ENCODE data around the gene MLC1. TPM values are rescaled to one million over a fixed set of nuclear protein-coding genes. Genes with fewer than 3 reads are reported as not detected.

The MLC1 gene
- total RNA-seq, 4 donors from 2014 or later = not detected

DNA sequence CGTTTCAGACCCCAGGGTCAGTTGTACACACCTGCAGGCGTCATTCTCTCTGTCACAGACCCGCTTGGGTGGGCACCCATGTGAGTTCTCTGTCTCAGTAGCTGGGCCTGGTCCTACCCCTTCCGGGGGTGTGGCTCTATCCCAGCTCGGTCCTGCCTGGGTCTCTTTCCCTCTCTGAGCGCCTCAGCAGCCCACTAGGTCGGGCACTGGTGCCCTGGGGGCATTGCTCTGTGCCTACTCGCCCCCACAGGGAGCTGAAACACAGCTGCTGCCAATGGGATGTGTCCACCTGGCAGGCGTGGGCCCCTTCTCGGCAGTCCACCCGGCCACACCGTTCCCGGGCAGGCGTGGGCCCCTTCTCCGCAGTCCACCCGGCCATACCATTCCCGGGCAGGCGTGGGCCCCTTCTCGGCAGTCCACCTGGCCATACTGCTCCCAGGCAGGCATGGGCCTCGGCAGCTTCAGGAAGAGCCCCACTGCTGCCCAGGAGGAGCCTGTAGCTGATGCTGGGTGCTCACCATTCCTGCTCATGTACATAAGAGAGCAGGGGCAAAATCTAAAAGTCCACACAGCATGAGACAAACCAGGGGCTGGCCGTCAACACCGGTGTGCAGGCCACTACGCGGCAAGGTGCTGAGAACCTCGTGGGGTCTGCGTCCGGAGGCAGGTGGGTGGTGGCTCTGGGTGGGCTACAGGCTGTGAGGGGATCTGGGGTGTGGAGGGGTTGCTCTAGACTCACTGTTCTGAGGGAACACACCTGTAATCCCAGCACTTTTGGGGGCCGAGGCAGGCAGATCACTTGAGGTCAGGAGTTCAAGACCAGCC lies 12.3 kb downstream of the MLC1 start:
- TF ChIP-seq POLR2A (IDR thresholded peaks at IDR 0.05) = no peak
- TF ChIP-seq, protein P1, sequence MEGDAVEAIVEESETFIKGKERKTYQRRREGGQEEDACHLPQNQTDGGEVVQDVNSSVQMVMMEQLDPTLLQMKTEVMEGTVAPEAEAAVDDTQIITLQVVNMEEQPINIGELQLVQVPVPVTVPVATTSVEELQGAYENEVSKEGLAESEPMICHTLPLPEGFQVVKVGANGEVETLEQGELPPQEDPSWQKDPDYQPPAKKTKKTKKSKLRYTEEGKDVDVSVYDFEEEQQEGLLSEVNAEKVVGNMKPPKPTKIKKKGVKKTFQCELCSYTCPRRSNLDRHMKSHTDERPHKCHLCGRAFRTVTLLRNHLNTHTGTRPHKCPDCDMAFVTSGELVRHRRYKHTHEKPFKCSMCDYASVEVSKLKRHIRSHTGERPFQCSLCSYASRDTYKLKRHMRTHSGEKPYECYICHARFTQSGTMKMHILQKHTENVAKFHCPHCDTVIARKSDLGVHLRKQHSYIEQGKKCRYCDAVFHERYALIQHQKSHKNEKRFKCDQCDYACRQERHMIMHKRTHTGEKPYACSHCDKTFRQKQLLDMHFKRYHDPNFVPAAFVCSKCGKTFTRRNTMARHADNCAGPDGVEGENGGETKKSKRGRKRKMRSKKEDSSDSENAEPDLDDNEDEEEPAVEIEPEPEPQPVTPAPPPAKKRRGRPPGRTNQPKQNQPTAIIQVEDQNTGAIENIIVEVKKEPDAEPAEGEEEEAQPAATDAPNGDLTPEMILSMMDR (IDR thresholded peaks at IDR 0.05) = no peak
- no peaks in the 10 kb centered on the region for H3K4me1 ChIP-seq

DNA sequence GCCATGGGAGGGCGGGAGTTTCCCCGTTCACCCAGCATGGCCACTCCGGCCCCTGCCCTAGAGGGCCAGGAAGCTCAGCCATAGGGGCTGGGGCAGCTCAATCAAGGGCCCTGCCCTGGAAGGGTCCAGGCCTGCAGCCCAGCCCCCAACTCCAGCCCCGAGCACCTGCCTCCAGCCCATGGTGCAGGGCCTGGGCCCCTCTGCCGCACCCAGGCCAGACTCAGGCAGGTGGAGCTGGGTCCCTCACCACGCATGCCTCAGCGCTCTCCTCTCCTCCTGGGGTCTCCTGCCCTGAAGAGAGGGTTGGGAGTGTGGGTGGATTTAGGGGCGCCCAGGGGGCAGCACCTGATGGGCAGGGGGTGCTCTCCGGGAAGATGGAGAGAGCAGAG lies 13.1 kb downstream of the MLC1 start:
- H3K27ac ChIP-seq = no peak overlapping the region
- H3K27me3 ChIP-seq = no peaks in the 10 kb centered on the region
- TF ChIP-seq, protein P1 (IDR thresholded peaks at IDR 0.05) = no peak
- H3K4me1 ChIP-seq = no peaks in the 10 kb centered on the region
- H3K9me3 ChIP-seq = no peaks in the 10 kb centered on the region
- DNase-seq = no peak
- no peak overlapping the region for H3K4me3 ChIP-seq
- no peaks in the 10 kb centered on the region for H3K36me3 ChIP-seq

More for the DNA sequence above, 12.3 kb downstream of the MLC1 start:
- Histone ChIP-seq H3K9me3 (no peaks in the 10 kb centered on the region), H3K27me3 (no peaks in the 10 kb centered on the region), H3K27ac (no peak overlapping the region), H3K4me3 (no peak overlapping the region), H3K36me3 (no peaks in the 10 kb centered on the region)
- no peak for DNase-seq

DNA sequence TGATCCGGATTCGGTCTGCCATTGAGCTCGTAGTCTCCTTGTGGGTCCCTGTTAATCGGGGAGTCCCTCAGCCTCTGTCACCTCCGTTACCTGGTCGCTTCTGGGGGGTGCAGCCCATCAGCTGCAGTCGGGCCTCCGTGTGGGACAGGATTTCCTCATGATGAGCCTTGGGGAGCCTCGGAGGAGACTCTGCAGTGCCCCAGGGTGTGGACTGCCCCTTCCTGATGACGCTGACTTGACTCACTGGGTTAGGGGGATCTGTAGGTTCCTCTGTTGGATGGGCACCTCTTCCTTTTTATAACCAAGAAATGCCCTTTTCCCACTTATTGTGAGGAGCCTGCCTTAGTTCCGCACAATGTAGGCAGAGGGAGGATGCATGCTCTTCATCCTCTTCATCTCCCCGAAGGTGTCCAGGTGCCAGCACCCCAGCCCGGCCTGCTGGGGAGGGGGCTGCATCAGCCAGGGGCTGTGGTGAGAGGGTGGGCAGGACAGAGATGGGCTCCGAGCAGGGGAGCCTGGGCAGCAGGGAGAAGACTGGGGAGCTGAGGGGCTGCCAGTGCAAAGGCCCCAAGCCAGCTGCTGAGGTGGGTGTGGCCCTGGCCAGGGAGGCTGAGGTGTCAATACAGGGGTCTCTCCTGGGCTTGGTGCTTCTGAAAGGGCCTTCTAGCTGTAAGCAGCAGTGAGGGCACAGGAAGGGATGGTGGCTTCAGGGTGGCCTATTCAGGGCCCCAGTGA lies 13.6 kb downstream of the MLC1 start:
- Histone ChIP-seq H3K27ac (no peak overlapping the region), H3K4me1 (no peaks in the 10 kb centered on the region), H3K4me3 (no peak overlapping the region), H3K36me3 (no peaks in the 10 kb centered on the region), H3K9me3 (no peaks in the 10 kb centered on the region), H3K27me3 (no peaks in the 10 kb centered on the region)
- TF ChIP-seq, protein P1 (IDR thresholded peaks at IDR 0.05) = no peak
- TF ChIP-seq POLR2A (IDR thresholded peaks at IDR 0.05) = no peak
- DNase-seq = no peak

DNA sequence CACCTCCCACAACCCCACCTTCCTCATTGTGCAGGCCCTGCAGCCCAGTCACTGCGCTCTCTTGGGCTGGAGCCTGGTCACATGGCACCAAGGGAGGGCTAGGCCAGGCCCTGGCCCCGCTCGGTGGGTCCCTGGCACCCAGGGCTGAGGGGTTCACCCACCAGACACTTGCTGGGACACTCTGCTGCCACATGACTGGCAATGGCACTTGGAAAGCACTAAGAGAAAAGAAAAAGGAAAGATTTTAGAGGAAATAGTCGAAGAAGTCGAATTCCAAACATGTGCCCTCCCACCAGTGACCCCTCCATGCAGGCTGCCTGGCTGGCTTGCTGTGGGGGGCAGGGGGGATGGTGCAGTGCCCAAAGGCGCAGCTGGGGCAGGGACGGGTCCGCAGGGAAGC lies 14.9 kb downstream of the MLC1 start:
- no peaks in the 10 kb centered on the region for H3K9me3 ChIP-seq
- no peak overlapping the region for H3K4me3 ChIP-seq
- no peak for TF ChIP-seq POLR2A (IDR thresholded peaks at IDR 0.05)
- TF ChIP-seq, protein P1 (IDR thresholded peaks at IDR 0.05) = no peak
- no peaks in the 10 kb centered on the region for H3K4me1 ChIP-seq
- H3K27ac ChIP-seq = no peak overlapping the region
- no peaks in the 10 kb centered on the region for H3K27me3 ChIP-seq
- DNase-seq = no peak
- H3K36me3 ChIP-seq = no peaks in the 10 kb centered on the region

DNA sequence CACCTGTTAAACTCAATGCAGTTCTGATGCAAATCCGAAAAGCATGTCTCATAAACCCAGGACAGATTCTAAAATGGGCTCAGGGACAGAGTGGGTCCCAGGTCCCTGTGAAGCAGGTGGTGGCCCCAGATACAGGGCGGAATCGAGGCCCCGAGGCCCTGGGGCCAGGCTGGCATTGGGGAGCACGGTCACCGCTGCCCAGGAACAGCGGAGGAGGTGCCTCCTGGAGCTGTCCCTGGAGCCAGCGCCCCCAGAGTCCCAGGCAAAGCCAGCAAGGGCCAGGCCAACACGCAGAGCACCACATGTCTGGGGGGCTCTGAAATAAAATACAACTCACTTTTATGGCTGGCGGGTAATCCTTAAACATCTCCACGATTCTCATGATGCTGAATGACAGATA lies 17.1 kb downstream of the MLC1 start:
- no peak for DNase-seq
- H3K9me3 ChIP-seq = no peaks in the 10 kb centered on the region

More for the DNA sequence above, 17.1 kb downstream of the MLC1 start:
- no peak for TF ChIP-seq POLR2A (IDR thresholded peaks at IDR 0.05)
- TF ChIP-seq, protein P1 (IDR thresholded peaks at IDR 0.05) = no peak
- H3K27me3 ChIP-seq = no peaks in the 10 kb centered on the region
- no peaks in the 10 kb centered on the region for H3K4me1 ChIP-seq
- no peaks in the 10 kb centered on the region for H3K36me3 ChIP-seq
- H3K4me3 ChIP-seq = no peak overlapping the region
- no peak overlapping the region for H3K27ac ChIP-seq
